NCI-H69 (cell line): ENCODE results near the gene ROR1.

ENCODE experiments used
- DNase-seq: peaks from one replicate; lab custom pipeline; 2025; lab: John Stamatoyannopoulos, UW

The ROR1 gene

DNA sequence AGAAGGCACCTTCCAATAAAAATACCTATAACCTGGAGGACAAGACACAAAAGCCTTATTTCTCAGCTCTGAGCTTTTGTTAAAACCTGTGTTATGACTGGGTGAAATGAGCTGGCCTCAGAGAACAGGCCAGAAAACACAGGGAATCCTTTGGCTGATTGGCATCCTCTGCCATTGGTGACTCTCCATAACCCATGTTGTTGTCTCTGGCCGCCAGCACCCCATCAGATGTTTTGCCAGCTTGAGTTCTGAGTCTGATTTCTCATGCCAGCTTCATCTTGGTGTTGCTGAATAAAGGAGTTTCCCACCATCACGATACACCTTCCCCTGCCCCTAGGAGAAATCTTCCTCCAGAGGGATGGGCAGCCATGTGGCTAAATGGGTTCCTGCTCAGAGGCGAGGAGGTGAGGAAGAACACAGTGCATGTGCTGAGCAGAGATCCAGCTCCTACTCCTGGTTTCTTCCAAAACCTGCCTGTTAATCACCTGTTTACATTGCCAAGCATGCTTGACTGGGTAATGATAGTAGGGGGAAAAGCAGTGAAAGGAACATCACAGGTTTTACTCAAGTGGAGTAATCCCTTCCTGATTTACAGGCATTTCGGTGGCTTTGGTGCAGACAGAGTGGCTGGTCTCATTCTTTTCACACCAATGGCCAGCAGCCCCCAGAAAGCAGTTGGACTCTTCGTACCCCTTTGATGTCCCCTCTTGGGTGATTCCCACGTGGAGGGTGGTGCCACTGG is 109.8 kb downstream of the ROR1 start:
- DNase-seq: peak; percentile 79

DNA sequence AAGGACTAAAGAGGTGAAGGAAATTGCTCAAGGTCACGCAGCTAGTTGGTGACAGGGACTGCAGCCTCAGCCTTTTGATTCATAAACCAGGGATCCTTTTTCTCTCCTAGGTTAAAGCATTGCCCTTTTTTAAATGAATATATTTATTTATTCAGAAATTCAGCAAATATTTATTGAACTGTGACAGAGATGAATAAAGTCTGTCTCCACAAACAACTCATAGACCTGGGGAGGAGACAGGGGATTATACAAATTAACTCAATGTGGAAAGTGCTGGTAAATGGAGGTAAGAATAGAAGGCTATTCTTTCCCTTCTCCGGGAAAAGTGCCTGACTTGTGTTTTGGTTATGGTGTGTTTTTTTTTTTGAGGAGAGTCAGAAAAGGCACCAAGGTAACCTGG is 110.7 kb downstream of the ROR1 start:
- no peak for DNase-seq

DNA sequence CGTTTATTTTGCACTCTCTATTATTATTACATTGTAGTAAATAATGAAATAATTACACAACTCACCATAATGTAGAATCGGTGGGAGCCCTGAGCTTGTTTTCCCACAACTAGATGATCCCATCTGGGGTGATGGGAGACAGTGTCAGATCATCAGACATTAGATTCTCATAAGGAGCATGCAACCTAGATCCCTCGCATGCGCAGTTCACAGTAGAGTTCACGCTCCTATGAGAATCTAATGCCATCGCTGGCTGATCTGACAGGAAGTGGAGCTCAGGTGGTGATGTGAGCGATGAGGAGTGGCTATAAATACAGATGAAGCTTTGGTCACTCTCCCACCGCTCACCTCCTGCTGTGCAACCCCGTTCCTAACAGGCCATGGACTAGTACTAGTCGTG is 112.1 kb downstream of the ROR1 start:
- no peak for DNase-seq

DNA sequence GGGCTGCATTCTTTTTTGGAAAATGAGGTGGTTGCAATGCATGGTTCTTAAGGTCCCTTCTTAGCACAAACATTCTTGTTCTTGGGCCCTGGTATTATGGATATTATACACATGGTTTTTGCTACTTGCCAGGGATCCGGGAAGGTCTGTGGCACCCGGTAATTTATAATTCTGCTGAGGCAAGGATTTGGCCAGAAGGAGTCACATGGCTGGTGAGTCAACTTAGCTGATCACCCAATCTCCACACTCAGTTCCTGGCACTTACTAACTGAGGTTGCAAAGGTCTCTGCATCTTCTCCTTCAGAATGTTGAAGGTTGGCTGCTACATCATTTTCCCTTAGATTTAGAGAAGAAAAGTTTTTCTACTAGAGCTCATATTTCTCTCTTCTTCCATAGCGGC is 112.5 kb downstream of the ROR1 start:
- DNase-seq: no peak

DNA sequence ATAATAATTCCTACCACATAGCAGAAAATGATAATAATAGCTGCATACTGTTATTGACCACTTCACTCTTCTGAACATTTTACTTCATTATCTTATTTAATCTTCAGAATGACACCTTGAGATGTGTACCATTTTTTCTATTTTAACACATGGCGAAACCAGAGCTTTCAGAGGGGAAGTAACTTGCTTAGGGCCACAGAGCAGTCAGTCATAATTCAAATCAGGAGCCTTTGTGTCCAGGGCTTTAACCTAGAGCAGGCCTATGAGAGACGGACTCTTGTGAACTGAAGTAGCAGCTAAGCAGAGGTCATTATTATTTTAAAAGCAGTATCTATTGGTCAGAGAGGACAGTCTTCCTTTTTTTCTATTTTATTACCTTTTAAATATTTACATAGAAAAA is 114.0 kb downstream of the ROR1 start:
- no peak for DNase-seq

DNA sequence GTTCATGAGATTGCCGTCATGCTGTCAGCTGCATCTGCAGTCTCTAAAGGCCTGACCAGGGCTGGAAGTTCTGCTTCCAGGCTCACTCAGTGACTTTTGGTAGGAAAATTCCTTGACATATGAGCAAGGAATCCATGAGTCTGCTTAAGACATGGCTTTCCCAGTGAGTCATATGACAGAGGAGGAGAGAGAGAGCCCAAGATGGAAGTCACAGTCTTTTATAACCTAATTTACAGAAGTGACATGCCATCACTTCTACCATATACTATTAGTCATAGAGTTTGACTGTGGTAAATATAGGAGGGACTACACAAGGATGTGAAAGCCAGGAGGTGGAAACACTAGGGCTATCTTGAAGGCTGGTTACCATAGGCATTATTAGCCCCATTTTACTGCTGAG is 115.2 kb downstream of the ROR1 start:
- no peak for DNase-seq

DNA sequence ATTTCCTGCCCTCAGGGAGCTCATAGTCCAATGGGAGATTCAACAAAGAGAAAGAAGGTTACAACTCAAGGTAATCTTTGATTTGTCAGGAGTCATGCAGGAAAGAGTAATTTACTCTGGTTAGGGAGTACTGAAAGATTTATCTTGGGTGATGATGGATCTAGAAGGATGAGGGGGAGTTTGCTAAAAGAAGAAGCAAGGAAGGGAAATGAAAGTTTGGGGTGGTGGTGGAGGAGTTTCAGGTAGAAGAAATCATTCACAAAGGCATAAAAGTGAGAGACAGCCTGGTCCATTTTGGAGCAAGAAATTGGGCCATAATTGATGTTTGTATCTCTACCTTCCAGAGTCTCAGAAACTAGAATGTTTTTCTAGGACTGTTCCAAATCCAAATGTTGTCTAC is 116.7 kb downstream of the ROR1 start:
- DNase-seq: no peak

DNA sequence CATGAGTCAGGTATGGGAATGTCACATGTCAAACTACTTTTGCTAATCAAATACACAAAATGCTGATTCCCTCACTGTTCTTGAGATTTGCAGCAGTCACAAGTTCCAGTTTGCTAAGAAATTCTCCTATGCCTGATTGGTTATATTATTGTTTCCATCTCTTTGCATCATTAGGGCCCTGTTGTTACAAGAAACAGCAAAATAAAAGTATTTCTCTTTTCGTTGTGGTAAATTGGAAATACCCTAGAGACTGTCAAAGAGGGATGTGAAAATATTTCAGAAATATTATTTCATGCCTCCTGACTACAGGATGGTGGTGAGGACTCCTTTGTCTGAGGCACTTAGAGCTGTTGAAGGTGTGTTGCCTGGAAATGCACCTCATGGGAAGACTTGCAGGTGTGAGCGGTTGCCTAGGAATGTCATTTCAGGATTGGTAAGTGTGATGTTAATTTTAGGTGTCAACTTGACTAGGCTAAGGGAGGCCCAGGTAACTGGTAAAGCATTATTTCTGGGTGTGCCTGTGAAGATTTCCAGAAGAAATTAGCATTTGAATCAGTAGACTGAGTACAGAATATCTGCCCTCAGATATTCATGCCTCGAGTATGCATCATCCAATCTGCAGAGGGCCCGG is 117.4 kb downstream of the ROR1 start:
- no peak for DNase-seq

DNA sequence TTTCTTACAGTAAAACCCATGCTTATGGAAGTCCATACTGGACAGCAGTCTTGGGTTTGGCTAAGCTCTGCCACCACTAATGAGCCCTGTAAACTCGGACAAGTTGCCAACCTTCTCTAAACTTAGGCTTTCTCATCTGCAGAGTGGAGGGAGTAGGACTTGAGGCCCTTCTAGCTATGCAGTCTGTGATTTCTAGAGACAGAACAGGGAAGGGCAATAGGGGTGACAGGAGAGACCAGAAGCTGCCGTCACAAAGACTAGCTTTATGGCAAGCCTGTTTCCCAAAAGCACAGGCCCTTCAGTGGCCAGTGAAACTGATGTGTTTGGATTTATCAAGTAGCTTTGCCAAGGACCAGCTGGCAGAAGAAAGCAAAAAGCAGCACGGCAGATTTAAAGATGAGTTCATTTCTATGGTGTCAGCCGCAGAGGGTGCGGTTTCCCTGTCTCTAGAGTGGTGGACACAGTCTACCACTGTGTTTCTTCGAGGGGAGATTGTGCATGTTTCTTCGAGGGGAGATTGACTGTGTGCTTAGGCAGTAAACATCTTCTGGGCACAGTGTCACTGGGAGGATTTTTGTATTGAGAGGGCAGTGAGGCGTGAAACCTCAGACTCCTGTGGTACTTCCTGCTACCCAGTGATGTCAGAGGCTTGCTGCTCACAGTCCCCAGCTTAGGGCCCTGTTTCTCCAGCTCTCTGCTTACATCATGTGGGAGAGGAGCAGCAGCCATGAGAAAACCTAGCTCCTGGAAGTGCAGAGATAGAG is 119.0 kb downstream of the ROR1 start:
- DNase-seq: peak; percentile 71

DNA sequence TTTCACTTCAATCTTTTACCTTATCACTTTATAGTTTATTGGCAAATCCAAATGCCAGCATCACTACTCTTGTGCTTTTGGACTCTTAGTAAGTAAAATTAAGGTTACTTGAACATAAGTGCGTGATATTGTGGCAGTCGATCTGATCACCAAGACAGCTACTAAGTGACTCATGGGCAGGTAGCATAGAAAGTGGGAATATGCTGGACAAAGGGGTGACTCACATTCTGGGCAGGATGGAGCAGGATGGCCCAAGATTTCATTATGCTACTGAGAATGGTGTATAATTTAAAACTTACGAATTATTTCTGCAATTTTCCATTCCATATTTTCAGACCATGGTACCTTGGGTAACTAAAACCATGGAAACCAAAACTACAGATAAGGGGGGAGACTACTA is 120.2 kb downstream of the ROR1 start:
- DNase-seq: no peak

DNA sequence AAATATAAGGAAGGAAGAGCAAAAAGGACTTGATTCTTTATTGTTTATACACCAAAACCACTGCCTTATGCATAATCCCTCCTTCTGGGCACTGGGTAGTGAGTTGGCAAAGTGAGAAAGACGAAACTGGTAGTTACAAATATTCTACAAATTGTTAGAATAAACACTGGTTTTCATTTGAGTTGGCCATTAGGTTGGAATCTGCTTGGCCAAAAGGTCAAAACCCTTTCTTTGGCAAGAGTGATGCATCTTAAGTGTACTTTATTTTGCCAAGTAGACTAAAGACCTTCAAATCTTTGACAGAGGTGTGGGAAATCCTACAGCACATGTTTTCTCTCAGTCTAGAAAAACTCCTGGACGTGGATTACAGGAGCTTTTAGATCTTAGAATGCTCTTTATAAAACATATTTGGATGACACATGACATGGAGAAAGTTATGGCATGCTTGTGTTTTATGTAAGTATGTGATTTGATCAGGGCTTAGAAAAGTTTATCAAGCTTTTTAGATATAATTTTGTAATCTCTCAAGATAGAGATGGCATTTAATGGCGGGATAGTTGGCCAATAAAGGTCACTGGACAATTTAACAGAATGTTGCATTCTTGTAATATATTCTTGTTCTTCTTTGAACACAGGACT is 120.9 kb downstream of the ROR1 start:
- no peak for DNase-seq

DNA sequence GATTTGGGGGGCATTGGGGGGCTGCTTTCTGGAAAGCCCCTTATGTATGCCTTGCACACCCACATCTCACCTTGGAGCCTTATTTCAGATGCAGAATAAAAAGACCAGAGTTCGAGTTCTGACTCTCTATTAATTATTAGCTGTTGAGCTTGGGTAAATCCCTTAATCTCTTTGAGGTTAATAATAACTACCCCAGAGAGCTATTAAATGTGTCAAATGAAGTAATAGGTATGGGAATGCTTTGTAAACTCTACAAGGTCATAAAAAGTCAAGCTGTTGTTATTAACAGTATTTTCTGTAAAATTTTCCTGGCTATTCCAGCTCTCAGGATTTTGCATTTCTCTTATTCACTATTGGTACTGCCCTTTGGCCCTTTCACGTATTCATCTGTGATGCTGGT is 122.9 kb downstream of the ROR1 start:
- no peak for DNase-seq

DNA sequence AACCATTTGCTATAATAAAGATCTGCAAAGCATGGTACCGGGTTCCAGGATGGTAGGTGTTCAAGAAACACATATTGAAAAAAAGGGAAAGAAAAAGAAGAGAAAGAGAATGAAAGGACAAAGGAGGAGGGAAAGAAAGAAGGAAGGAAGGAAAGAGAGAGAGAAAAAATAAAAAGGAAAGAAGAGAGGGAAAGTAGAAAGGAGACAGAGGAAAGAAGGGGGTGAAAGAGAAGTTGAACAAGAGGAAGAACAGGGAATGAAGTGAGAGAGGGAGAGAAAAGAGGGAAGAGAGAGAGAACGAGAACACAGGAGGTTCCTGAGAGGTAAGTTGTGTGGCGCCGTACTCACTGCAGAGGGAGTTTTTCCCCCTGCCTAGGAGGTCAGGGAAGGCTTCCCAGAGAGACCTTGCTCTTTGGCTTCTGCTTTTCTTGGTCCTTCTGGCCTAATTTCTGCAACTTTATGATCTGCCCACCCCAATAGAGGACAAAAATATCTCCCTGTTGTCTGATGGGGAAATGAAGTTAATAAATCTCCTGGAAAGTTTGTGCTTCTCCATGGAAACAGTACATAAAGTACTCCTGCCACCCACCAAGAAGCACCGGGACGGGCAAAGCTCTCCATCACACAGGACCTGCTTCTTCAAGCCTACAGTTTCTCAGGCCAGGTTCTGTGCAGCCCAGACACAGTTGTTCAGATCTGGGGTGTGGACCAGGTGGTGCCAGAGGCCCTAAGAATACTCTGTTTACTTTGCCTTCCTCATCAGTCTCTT is 124.8 kb downstream of the ROR1 start:
- no peak for DNase-seq

DNA sequence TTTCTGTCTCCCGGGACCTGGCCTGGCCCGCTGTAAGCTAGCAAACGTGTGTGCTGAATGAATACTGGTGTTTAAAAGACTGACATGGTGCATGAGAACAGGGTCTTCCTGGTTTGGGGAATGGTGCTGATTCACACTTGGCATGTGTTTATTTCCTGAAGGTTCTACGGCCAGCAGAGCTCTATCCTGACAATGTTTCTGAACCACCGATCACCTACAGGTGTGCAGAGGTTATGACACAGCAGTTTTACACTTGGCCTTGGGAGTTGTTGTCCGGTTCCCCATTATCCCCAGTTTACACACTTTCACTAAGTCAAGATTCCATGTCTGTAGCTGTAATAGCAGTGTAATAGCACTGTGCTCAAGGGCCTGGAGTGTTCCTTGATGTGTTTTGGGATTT is 127.3 kb downstream of the ROR1 start:
- DNase-seq: no peak

DNA sequence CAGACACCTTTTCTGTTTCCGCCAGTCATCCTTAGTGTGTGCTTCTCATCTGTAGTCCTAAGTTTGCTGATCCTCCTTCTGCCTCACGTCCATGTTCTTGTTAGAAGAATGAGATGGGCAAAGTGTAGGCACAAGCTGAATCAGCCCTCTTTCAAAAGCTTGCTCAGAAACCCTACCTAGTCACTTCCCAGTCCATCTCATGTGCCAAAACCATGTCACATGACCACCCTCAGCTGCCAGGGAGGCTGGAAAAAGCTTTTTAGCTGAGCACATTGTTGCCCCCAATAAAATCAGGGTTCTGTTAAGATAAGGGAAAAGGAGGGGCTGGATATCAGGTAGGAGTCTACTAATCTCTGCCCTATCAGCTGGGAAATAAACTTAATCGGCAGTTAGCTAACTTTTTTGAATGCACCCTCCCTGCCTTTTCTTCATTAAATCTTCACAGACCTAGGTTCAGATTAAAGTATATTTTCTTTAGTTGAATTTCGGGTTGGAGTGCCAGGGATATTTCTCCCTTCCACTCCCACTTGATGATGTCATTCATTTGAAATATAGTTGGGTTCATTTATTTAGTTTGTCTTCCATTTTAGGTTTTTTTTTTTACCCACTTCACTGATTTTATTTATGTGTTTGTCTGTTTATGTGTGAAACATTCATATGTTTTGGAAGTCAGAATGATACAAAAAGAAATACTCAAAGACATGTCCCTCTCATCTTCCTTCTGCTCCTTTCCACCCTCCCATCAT is 129.2 kb downstream of the ROR1 start:
- DNase-seq: peak; percentile 13

DNA sequence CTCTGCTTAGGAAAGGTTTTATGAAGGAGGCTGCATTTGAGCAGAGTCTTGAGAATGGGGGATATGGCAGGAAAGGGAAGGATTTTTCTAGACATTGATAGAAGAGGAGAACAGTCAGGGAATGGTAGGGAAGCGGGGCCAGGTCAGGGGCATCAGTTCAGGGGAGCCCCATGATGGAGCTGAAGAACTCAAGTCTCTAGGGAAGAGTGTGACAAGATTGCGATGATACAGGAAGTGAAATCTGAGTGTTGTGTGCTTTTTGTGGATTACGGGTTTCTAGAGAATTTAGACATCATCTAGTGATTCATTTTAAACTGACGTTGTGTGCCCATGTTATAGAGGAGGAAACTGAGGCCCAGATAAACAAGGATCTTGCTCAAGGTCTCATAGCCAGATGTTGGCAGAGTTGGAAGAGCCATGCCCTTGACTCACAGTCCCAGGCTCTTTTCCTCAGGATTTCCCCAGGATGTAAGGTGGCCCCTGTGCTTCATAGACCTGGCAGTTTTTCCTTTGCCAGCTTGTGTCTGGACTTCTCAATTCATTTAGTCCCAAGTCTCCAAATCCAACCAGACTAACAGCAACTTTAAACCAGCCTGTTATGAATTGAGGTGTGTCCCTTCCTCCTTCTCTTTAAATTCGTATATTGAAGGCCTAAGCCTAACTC is 130.3 kb downstream of the ROR1 start:
- DNase-seq: no peak

DNA sequence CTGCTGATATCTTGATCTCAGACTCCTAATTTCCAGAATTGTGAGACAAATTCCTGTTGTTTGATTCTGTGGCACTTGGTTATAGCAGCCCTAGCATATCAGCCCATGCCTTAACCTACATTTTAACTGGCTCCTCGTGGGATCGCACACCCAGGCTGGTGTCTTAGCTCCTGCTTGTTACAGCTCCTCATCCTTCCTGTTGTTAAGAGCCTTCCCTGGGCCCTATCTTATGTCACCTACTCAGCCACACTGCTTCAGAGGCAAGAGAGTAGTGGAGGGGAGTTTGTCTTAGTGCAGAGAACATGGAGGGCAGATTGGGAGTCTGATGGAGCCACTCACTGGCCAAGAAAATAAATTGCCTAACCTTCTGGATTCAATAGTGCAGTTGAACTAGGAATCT is 131.0 kb downstream of the ROR1 start:
- DNase-seq: peak; percentile 58

DNA sequence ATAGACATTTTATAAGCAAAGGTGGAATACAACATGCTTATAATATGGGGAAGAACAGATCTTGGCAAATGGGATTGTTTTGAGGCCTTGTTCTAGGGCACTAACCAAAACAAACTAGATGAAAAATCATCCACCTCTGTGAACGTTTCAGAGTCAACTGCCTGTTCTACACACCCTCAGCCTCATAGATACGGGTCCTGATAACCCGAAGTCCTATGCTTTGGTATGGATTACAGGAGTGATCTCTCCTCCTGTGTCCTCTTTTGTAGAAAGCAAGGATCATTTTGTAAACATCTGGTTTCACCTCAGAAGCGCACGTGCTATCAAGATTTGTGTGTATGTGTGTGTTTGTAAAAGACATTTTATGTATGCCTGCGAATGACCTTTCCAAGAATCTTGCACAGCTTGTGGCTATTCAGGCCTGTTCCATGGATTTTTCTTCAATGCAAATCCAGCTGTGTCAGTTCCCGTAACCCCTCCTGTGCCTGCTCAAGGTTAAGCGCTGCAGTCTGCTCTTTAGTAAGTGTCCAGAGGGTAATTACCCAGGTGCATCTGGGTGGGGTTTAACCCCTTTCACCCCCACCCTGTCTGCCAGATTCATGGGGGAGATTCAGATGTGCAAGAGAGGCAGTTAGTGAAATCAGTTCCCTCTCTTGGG is 132.4 kb downstream of the ROR1 start:
- DNase-seq: peak; percentile 94

DNA sequence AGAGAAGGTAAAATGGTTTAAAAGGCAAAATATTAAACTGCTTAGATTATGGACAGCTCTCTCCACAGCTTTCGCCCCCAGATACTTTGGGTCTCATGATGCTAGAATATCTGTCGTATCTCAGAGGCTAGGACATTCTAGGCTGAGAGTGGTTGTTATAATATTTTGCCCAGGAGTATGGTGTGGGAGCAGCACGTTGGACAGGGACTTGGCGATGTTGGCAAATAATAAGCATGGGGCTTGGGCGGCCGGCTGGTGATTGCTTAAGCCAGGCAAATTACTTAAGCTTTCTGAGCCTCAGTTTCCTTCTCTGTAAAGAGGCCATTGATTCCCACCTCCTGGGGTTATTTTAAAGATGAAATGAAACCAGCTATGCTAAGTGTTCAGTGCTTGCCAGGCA is 133.2 kb downstream of the ROR1 start:
- peak; percentile 27 for DNase-seq

DNA sequence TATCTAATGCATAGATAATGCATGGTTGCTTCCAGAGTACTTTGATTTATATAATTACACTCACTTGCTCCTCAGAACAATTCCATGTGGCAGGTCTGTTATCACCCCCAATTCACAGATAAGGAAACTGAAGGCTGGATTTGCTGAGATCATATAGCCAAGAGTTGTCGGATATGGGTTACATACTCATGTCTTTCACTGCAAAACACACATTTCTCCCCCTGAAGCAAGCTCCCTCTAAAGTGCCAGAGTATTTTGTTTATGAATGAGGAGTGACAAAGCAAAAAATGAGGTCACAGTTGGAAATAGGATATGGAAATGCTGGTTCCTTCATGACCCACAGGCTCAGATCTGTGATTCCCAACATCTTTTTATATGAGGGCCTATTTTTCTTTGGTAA is 134.2 kb downstream of the ROR1 start:
- peak; percentile 28 for DNase-seq
